HG02642 (cell line): ENCODE results near the gene KIF26B.

Experiments used
- ATAC-seq: cut with Tn5 transposase; IDR thresholded peaks from one replicate; pipeline ENCODE4 v1.9.1; 2021; ENCODE audit warnings: mild to moderate bottlenecking; ENCODE audit not compliant: unreplicated experiment, poor library complexity

The KIF26B gene

DNA sequence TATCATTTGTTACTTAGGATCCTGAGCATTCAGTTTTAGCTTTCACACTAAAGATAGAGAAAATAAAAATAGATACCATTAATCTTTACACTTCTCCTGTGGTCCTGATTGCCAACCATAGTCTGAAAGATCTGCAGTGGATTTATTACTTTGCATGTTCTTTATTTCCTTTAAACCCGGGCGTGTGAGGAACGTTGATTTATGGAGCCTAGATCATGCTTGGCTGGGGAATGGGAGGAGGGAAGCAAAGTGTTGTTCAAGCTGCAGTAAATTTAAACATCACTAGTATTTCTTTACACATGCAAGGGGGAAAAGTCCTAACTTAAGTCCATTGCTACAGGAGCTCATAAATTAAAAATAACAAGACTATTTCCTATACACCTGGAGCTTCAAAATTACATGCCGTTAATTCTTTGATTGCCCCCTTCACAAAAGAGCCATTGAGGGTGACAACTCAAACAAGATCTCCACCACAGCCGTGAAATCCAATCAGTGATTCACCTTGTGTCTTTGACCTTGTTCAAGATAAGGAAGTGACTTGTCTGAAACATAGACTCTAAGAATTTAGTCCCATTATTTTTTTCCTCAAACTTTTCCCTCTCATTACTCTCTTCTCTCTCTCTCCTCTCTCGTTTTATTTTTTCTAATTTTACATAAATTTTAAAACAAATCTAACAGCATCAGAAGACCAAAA, 282.7 kb downstream of the KIF26B start:
- ATAC-seq = no peak

DNA sequence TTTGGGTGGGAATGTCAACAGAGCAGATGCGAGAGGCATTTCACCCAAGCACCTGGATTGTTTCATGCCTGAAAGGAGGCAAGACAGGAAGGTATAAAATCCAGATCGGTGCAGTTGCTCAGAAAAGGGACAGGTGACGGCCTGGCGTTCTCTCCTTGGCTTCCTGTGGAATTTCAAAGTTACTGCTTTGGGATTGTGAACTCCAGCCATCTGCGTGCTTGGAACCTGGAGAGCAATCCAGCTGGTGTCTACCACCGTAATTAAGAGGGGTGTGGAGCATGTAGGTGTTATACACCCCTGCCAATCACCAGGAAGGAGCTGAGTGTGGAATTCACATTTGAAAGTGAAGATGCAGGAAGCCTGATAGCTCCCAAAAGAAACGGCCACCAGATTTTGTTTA, 286.1 kb downstream of the KIF26B start:
- ATAC-seq = no peak

GRCh38 chr1:245441689-245442088, 286.9 kb downstream of the KIF26B start:
- no peak for ATAC-seq

DNA sequence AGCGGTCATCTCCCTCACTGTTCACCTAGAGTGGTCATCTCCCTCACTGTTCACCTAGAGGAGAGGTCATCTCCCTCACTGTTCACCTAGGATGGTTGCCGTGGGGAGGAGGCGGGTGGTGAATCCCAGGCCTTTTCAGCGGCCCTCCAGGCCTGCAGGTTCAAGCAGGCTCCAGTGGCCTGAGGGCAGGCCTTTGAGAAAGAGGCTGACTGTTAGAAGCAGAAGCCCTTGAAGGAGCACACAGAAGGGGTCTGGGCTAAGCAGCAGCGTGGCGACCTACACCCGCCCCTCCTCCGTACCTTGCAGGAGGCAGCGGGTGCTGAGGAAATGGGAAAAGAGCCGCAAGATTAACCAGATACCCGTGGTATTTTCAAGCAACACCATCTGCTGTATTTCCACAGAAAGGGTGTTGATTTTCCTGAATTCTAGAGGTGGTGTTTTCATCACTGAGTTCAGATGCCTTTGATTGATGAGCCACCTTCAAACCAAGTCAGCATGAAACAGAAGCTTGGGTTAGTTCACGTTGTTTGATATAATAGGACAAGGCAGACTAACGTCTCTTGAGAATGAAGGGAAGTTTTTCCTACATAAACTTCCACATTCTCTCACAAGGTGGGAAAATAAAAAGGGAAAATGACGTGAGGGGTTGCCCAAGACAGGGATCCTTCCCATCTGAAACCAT, 289.5 kb downstream of the KIF26B start:
- ATAC-seq = no peak

GRCh38 chr1:245444945-245445344, 290.2 kb downstream of the KIF26B start:
- ATAC-seq = no peak

DNA sequence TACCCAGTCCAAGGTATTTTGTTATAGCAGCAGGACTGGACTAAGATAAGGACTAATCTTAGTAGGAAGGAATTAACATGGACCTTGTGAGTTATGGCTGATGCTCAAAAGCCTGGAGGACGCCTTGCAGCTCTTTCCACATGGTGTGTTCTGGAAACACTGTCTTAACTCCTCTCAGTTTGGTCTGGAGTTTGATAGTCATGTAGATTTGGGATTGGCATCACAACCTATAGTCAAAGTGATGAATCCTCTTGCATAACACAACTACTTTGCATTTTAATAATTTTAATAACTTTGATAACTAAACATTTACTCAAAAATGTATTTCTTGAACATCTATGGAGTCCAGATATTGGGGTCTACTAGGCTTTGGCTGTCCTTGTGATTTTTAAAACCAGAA, 293.7 kb downstream of the KIF26B start:
- ATAC-seq = no peak

DNA sequence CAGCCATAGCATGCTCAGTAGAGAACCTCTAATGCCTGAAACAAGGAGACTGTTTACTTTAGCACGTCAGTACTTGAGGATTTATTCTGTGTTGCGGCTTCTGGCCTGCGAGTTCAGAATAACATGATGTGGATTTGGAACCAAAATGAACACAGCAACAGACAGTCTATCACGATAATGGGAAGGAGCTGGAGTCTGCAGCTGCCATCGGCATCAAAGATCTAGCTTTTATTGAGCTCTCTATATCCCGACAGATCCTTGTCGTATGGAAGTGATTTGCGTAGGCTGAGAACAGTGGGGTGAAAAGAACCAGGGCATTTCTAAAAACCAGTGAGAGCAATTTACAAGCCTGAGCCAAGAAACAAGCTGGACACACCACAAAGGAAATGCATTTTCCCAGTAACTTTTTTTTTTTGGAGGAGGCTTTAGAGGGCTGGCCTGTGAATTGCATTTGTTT, 294.2 kb downstream of the KIF26B start:
- no peak for ATAC-seq

DNA sequence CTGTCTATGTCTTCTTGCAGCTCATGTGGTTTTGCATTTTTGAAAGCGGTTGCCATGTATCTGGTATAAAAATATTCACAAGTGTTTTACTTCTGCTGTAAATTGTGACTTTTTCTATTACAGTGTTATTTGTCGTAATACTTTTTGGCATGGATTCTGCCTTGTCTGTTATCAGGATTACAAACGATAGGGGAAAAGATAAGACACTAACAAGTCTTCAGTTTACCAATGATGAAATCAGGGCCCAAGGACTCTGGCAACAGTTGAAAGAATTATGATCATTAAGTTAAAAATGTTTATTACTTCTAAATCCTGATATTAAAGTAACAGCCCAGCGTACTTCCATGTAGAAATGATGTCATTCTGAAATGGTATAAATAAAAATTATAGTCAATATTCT, 298.8 kb downstream of the KIF26B start:
- ATAC-seq = no peak

DNA sequence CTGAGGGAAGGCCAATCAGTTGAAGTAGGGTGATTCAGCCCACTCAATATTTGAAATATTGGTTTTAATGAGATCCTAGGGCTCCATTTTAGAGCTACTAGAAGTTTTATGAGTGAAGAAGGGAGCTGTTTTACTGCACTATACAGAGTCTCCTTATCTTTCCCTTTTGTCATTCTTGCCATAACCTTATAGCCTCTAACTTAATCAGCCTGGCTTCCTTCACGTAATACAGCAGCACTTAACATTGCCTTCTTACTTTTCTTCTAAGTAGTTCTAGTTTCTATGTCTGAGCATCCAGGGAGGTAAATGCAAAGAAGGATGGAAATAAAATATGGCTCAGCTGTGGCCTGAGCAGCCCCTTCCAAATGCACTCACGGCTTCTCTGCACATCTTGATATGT, 299.3 kb downstream of the KIF26B start:
- ATAC-seq = no peak

GRCh38 chr1:245457562-245457961, 302.8 kb downstream of the KIF26B start:
- no peak for ATAC-seq

- ATAC-seq = no peak
Measured at GRCh38 chr1:245458234-245458633, 303.4 kb downstream of the KIF26B start.

- no peak for ATAC-seq
Measured at GRCh38 chr1:245458761-245459174, 304.0 kb downstream of the KIF26B start.

DNA sequence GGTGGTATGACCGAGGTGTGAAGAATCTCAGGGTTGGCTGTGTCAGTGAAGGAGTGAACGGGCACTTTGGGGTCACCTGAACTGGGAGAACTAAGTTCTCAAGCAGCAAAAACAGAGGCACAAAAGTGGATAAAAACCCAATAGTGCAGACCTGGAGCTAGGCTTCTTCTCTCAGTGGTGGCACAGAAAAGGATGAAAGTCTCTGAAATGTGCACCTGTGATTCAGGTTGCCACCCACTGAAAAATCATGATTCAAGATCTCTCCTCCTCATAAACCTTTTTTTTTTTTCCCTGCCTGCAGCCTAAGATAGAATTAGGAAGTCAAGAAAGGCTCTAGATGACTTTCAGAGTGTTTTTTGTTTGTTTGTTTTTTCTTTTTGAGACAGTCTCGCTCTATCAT, 304.8 kb downstream of the KIF26B start:
- ATAC-seq = no peak

DNA sequence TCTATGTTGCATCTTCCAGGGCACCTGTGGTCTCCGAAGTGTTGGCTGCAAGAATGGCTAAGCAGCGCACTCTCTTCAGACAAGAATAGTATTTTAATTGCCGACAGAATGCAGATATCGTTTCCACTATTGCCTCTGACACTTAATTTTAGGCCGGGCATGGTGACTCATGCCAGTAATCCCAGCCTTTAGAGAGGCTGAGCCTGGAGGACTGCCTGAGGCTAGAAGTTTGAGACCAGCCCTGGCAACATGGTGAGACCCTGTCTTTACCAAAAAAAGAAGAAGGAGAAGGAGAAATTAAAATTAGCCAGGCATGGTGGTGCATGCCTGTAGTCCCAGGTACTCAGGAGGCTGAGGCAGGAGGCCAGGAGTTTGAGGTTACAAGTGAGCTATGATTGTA, 306.9 kb downstream of the KIF26B start:
- ATAC-seq = no peak

- no peak for ATAC-seq
Measured at GRCh38 chr1:245462161-245462560, 307.4 kb downstream of the KIF26B start.

- no peak for ATAC-seq
Measured at GRCh38 chr1:245463392-245464165, 308.8 kb downstream of the KIF26B start.

DNA sequence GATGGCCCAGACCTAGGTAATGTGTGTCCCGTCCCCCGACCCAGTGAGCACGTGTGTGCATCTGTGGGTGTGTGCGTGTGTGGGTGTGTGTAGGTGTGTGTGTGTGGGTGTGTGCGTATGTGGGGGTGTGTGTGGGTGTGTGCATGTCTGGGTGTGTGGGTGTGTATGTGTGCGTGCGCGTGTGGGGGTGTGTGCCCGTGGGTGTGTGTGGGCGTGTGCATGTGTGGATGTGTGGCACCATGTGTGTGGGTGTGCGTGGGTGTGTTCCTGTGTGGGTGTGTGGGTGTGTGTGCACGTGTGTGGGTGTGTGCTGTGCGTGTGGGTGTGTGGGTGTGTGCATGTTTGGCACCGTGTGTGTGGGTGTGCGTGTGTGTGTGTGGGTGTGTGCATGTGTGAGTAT, 309.5 kb downstream of the KIF26B start:
- ATAC-seq = no peak

- ATAC-seq = no peak
Measured at GRCh38 chr1:245465666-245466065, 310.9 kb downstream of the KIF26B start.

DNA sequence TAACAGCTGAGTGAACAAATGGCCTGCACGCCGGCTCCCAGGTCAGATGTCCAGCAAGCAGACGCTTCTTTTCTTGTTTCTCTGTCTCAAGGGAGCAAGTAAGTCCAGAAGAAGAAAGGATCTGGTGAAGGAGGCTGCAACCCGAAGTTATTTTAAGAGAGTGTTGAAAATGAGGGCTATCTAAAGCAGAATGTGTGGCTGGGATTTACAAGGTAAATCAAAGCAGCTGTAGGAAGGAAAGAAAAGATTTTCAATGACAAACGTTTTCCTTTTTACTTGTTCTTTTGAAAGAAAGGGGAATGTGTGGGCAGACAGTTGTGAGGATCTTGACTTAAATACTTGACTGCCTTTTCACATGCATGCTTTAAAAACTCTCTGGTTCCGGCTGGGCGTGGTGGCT, 311.5 kb downstream of the KIF26B start:
- ATAC-seq = no peak

- no peak for ATAC-seq
Measured at GRCh38 chr1:245467804-245468203, 313.0 kb downstream of the KIF26B start.

GRCh38 chr1:245469006-245469405, 314.2 kb downstream of the KIF26B start:
- no peak for ATAC-seq
